ENCODE data around the gene MSRB1.

DNA sequence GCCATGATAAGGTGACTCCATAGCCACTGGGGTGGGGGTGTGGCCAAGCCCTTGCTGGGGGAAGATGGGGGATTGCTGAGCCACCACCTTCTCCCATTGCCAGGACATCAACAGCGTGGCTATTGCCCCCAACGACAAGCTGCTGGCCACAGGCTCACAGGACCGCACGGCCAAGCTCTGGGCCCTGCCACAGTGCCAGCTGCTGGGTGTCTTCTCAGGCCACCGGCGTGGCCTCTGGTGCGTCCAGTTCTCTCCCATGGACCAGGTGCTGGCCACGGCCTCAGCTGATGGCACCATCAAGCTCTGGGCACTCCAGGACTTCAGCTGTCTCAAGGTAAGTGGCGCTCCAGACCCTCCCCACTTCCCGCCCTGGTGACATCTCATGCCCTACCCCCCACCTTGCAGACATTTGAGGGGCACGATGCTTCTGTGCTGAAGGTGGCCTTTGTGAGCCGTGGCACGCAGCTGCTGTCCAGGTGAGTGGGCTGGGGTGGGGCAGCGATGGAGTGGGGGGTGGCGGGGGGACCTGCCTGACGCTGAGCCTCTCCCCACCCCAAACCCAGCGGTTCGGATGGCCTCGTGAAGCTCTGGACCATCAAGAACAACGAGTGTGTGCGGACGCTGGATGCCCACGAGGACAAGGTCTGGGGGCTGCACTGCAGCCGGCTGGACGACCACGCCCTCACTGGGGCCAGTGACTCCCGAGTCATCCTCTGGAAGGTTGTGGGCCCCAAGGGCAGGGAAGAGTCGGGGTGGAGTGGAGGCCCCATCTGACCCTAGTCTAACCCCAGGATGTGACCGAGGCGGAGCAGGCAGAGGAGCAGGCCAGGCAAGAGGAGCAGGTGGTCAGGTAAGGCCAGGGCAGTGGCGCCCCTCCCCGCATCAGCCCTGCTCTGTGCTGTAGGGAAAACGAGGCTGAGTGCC lies 34.2 kb upstream of the MSRB1 start:
- TF ChIP-seq RFX5 (IDR thresholded peaks at IDR 0.05; ENCODE audit: borderline replicate concordance, low read depth, low read length), result no peak
- TF ChIP-seq RNF2 (IDR thresholded peaks at IDR 0.05; ENCODE audit: borderline replicate concordance, low read depth, low read length, missing control alignments, poor library complexity, severe bottlenecking), result no peak
- no peak for TF ChIP-seq POLR2A (IDR thresholded peaks at IDR 0.05; ENCODE audit: control extremely low read depth in 1 of 2, low read depth in 2 of 2, low read length in 2 of 2)
- TF ChIP-seq GTF2F1 (IDR thresholded peaks at IDR 0.05; ENCODE audit: borderline replicate concordance, low read depth, low read length), result no peak
- TF ChIP-seq, protein P1, sequence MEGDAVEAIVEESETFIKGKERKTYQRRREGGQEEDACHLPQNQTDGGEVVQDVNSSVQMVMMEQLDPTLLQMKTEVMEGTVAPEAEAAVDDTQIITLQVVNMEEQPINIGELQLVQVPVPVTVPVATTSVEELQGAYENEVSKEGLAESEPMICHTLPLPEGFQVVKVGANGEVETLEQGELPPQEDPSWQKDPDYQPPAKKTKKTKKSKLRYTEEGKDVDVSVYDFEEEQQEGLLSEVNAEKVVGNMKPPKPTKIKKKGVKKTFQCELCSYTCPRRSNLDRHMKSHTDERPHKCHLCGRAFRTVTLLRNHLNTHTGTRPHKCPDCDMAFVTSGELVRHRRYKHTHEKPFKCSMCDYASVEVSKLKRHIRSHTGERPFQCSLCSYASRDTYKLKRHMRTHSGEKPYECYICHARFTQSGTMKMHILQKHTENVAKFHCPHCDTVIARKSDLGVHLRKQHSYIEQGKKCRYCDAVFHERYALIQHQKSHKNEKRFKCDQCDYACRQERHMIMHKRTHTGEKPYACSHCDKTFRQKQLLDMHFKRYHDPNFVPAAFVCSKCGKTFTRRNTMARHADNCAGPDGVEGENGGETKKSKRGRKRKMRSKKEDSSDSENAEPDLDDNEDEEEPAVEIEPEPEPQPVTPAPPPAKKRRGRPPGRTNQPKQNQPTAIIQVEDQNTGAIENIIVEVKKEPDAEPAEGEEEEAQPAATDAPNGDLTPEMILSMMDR (IDR thresholded peaks at IDR 0.05; ENCODE audit: control extremely low read depth in 1 of 3, insufficient read depth in 1 of 3, low read depth in 1 of 3, low read length in 3 of 3), result no peak
- no peak for TF ChIP-seq POLR2AphosphoS5 (IDR thresholded peaks at IDR 0.05; ENCODE audit: low read depth, low read length)
- TF ChIP-seq, protein P2, sequence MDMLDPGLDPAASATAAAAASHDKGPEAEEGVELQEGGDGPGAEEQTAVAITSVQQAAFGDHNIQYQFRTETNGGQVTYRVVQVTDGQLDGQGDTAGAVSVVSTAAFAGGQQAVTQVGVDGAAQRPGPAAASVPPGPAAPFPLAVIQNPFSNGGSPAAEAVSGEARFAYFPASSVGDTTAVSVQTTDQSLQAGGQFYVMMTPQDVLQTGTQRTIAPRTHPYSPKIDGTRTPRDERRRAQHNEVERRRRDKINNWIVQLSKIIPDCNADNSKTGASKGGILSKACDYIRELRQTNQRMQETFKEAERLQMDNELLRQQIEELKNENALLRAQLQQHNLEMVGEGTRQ (IDR thresholded peaks at IDR 0.05; ENCODE audit: low read length), result no peak
- TF ChIP-seq, protein P3, sequence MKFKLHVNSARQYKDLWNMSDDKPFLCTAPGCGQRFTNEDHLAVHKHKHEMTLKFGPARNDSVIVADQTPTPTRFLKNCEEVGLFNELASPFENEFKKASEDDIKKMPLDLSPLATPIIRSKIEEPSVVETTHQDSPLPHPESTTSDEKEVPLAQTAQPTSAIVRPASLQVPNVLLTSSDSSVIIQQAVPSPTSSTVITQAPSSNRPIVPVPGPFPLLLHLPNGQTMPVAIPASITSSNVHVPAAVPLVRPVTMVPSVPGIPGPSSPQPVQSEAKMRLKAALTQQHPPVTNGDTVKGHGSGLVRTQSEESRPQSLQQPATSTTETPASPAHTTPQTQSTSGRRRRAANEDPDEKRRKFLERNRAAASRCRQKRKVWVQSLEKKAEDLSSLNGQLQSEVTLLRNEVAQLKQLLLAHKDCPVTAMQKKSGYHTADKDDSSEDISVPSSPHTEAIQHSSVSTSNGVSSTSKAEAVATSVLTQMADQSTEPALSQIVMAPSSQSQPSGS (IDR thresholded peaks at IDR 0.05; ENCODE audit: low read length), result no peak

Measured in H1 (cell line).